Measurements from ENCODE around the gene PDE4D.
"Not testable (repeated sequence)": the region's sequence is repeated elsewhere in the genome, so short reads cannot be mapped to it uniquely, and the experiment has no call there.

Gene PDE4D

GRCh38 chr5:59466271-59466670 lies 427.3 kb downstream of the PDE4D start:
- DNase-seq (ENCODE audit: low read depth), result no peak

GRCh38 chr5:59464969-59465368 lies 428.6 kb downstream of the PDE4D start:
- no peak for DNase-seq (ENCODE audit: low read depth)

- not testable (repeated sequence) for DNase-seq (ENCODE audit: low read depth)
These were observed 429.8 kb downstream of the PDE4D start for GRCh38 chr5:59463618-59464166.

- no peak for DNase-seq (ENCODE audit: low read depth)
These were observed 430.6 kb downstream of the PDE4D start for GRCh38 chr5:59462956-59463355.

- DNase-seq (ENCODE audit: low read depth), result no peak
These were observed 433.0 kb downstream of the PDE4D start for GRCh38 chr5:59460368-59461153.

- no peak for DNase-seq (ENCODE audit: low read depth)
These were observed 434.4 kb downstream of the PDE4D start for GRCh38 chr5:59458966-59459729.

GRCh38 chr5:59458321-59458720 lies 435.2 kb downstream of the PDE4D start:
- no peak for DNase-seq (ENCODE audit: low read depth)

- no peak for DNase-seq (ENCODE audit: low read depth)
These were observed 443.5 kb downstream of the PDE4D start for GRCh38 chr5:59449905-59450644.

- DNase-seq (ENCODE audit: low read depth), result no peak
These were observed 447.2 kb downstream of the PDE4D start for GRCh38 chr5:59446356-59446755.

GRCh38 chr5:59445741-59446140 lies 447.8 kb downstream of the PDE4D start:
- no peak for DNase-seq (ENCODE audit: low read depth)

GRCh38 chr5:59439303-59439702 lies 454.2 kb downstream of the PDE4D start:
- no peak for DNase-seq (ENCODE audit: low read depth)

- no peak for DNase-seq (ENCODE audit: low read depth)
These were observed 456.4 kb downstream of the PDE4D start for GRCh38 chr5:59437176-59437575.

GRCh38 chr5:59436364-59437148 lies 457.0 kb downstream of the PDE4D start:
- DNase-seq (ENCODE audit: low read depth), result no peak

- DNase-seq (ENCODE audit: low read depth), result no peak
These were observed 460.4 kb downstream of the PDE4D start for GRCh38 chr5:59433174-59433573.

- DNase-seq (ENCODE audit: low read depth), result no peak
These were observed 463.4 kb downstream of the PDE4D start for GRCh38 chr5:59430066-59430685.

- no peak for DNase-seq (ENCODE audit: low read depth)
These were observed 465.1 kb downstream of the PDE4D start for GRCh38 chr5:59428391-59428790.

GRCh38 chr5:59424515-59424914 lies 469.0 kb downstream of the PDE4D start:
- DNase-seq (ENCODE audit: low read depth), result no peak

- DNase-seq (ENCODE audit: low read depth), result no peak
These were observed 470.5 kb downstream of the PDE4D start for GRCh38 chr5:59423021-59423420.

GRCh38 chr5:59421986-59422941 lies 471.3 kb downstream of the PDE4D start:
- no peak for DNase-seq (ENCODE audit: low read depth)

GRCh38 chr5:59420596-59420995 lies 472.9 kb downstream of the PDE4D start:
- DNase-seq (ENCODE audit: low read depth), result no peak

All from T follicular helper cell (primary cell).